G401.6 (cell line): ENCODE results near the gene RUNDC3A.

Source experiments
- FAIRE-seq: peaks from 2 replicates; lab custom pipeline; 2012; peaks lifted over from hg19 to GRCh38; lab: Jason Lieb, UNC

RUNDC3A gene

GRCh38 chr17:44283344-44284023 lies 24.9 kb upstream of the RUNDC3A start:
- FAIRE-seq, result no peak

DNA sequence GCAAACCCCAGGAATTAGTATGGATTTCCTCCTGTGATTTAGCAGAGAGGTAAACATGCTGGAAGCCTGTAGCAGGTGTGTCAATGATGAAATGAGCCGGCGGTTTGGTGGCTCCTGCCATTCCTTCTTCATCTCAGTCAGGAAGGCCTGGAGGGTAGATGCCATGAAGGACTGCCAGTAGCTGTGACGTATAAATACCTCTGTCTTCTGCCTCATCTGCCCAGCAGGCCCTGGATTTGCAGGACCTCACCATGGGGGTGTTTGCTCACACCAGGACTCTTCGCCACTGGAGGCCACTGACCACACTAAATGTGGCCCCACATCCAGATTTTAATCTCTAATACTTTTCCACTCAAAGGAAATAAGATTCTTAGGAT lies 24.4 kb upstream of the RUNDC3A start:
- FAIRE-seq, result no peak

- FAIRE-seq, result no peak
Measured at GRCh38 chr17:44287651-44288050, 20.8 kb upstream of the RUNDC3A start.

DNA sequence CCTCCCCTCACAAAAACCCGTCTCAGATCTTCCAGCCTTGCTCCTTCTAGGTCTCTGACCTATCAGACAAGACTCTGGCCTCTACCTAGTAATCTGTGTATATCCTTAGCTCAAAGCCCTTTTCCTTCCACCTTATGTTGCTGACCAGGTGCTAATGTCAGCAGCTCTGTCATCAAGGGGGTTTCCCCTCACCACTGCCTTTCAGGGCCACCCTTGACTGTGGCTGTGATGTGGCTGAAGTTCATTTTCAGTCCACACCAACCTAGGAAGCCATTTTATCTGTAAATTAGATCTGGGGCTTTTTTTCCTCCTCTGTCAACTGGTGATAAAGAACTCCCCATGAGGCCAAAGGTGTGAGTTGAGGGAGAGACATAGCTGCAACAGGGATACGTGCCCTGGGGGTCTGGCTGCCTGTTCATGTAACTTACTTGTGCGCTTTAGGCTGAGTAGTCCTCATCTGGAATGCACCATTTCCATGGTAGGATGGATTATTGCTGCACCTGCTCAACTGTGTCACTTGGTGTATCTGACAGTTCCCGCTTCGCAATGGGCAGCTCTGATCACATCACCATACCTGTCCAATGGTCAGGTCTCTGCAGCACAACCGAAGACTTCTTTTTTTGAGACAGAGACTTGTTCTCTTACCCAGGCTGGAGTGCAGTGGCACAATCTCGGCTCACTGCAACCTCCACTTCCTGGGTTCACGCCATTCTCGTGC lies 14.7 kb upstream of the RUNDC3A start:
- FAIRE-seq, result no peak

GRCh38 chr17:44297975-44298374 lies 10.4 kb upstream of the RUNDC3A start:
- no peak for FAIRE-seq

DNA sequence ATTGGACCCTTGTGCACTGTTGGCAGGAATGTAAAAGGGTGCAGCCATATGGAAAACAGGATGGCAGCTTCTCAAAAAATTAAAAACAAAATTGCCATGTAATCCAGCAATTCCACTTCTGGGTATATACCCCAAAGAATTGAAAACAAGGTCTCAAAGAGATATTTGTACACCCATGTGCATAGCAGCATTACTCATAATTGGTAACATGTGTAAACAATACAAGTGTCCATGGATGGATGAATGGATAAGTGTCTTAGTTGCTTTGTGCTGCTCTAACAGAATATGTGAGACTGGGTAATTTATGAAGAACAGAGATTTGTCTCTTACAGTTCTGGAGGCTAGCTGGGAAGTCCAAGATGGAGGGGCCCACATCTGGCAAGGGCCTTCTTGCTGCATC lies 3.8 kb upstream of the RUNDC3A start:
- no peak for FAIRE-seq

DNA sequence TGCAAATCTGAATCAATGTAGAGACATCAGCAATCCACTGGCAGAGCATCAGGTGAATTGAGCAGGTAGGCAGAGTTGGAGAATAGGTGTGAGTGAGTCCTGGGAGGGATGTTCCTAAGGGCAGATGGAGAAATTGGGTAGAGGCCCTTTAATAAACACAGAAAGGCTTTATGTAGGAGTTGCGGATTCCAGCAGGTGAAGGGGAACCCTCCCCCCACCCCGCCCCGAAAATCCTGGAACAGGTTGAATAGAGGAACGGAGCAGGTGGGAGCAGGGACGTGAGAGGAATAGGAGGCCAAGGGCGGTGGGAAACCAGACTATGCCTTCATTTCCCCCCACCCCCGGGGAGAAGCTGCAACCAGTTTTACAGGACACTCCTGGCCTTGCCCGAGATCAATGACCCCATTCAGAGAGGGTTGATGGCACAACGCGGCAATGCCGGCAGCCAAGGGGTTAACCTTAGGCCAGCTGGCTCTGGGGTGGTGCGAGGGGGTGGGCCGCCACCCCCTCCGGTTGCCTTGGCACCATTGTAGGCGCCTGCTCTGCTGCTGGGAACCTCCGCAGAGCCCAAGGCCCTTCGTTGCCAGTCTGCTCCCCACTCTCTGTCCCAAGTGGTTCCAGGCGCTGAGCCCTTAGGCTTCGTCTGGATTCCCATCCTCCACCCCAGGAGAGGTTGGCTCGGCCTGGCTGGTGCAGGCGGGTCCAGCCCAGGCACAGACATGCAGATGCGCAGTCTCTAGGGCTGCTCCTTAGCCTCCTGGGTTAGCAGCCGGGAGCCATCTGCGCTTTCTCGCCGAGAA lies 814 bp upstream of the RUNDC3A start:
- FAIRE-seq, result no peak

GRCh38 chr17:44308865-44309264 lies 464 bp downstream of the RUNDC3A start:
- no peak for FAIRE-seq

DNA sequence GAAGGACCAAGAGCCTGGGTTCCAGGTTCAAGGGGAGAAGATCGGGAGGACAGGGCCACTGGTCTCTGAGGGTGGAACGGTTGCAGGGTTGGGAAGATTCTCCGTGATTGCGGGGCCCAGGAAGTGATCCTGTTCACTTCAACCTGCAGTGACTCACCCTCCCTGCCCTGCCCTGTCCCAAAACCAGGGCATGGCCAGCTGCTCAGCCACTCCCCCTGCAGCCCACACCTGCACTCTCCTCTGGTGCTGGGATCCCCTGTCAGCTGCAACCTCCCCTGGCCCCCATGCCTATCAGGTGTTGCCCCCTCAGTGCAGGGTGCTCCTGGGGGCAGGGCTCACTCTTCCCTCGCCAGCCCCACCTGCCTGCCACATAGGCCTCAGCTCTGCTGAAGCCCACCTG lies 1.1 kb downstream of the RUNDC3A start:
- no peak for FAIRE-seq

DNA sequence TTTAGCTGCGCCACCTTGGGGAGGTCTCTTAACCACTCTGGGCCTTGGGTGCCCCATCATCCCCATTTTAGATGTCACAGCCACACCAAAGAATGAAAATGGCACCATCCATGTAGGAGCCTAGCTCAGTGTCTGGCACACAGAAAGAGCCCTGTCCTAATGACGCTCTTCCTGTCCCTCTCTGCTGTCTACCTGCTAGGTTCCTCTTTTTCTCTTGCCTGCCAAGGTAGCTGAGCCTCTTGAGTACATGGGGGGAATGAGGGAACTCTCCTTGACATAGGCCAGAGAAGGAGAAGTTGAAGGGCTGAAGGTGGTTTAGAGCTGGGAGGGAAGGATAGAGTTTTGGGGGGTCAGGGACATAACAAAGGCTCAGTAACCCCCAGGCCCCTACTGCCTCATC lies 1.8 kb downstream of the RUNDC3A start:
- no peak for FAIRE-seq

GRCh38 chr17:44310609-44311376 lies 2.4 kb downstream of the RUNDC3A start:
- FAIRE-seq, result no peak

- FAIRE-seq, result no peak
Measured at GRCh38 chr17:44311562-44312181, 3.3 kb downstream of the RUNDC3A start.

DNA sequence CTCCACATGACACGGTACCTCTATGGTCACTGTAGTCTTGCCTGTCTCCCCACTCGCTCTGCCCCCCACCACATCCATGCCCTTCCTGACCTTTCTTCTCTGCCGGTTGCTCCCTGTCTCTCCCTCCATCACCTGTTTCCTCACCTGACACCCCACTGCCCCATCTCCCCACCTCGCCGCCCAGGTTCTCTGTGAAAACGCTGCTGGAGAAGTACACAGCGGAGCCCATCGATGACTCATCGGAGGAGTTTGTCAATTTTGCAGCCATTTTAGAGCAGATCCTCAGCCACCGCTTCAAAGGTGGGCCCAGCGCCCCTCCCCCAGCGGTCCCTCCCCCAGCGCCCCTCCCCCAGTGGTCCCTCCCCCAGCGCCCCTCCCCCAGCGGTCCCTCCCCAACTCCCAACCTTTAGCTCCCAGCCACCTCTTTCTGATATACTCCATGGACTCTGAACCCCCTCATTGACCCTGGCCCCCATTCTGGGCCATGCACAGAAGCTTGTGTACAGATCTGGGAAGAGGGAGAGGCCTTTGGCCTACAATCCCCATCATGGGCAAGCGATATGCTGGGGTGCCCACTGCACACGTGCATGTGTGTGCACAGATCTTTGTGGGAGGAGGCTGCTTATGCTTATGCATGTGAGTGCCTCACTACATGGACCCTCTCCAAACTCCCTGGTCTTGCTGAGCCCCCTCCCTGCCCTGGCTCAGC lies 4.1 kb downstream of the RUNDC3A start:
- FAIRE-seq, result no peak

- FAIRE-seq, result no peak
Measured at GRCh38 chr17:44314031-44314430, 5.6 kb downstream of the RUNDC3A start.

DNA sequence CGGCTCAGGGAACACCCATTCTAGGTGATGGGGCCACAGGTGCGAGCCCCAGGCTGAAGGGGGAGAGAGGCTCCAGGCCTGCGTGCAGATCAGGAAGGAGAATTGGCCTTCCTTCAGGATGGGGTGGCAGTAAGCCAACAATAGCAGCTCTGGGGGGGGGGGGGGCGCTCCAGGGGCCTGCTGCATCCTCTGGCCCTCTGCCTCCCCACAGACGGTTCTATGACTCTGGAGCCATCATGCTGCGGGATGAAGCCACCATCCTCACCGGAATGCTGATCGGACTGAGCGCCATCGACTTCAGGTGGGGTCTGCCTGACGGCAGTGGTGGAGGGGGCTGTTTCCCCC lies 6.1 kb downstream of the RUNDC3A start:
- no peak for FAIRE-seq

- no peak for FAIRE-seq
Measured at GRCh38 chr17:44314869-44315661, 6.7 kb downstream of the RUNDC3A start.

DNA sequence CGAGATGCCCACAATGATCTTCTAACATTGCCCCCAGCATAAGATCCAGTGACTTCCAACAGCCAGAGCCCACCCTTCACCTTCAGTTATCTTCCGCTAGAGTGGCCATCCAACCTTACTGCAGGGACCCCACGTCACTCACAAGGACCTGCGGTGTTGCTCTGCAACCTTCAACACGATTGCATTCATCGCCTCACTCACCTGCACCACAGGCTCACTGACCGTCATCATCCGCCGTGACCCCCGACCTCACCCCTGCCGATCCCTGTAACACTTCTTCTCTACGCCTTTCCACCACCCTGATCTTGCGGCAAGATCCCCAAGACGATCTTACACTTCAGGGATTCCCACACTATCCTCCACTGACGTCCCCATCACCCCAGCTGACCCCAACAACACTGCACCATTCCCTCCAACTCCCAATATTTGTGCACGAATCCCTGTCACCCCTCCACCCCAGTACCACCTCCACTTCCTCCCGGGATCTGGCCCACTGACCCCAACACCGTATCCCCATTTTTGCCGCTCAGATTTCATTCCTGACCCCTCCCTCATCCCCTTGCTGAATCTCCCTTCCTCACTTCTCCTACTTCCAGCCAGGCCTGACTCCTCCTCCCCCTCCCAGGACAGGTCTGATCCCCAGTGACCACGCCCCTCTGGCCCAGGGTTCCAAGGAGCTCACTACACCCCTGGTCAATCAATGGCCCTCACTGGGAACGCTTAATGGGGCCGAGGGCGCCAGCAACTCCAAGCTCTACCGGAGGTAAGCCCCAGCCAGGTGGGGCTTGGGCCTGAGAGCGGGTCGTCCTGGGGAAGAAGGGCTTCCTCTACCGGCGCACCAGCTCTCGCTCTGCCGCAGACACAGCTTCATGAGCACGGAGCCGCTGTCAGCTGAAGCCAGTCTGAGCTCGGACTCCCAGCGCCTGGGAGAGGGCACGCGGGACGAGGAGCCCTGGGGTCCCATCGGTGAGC lies 7.6 kb downstream of the RUNDC3A start:
- no peak for FAIRE-seq

DNA sequence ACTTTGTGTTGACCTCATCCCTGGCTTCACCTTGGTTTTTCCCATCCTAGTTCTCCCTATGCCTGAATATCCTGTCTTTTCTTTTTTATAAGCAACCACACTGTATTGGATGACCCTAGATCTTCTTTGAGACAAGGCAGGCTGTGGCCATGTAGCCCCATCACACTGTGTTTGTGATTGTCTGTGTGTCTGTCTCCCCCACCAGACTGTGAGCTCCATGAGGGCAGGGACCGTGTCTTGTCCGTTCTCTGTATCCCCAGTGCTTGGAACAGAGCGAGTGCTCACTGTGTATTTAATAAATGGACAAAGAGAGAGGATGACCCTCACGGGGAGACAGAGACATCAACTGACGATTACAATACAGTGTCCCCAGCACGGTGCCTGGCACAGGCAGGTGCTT lies 9.1 kb downstream of the RUNDC3A start:
- no peak for FAIRE-seq

DNA sequence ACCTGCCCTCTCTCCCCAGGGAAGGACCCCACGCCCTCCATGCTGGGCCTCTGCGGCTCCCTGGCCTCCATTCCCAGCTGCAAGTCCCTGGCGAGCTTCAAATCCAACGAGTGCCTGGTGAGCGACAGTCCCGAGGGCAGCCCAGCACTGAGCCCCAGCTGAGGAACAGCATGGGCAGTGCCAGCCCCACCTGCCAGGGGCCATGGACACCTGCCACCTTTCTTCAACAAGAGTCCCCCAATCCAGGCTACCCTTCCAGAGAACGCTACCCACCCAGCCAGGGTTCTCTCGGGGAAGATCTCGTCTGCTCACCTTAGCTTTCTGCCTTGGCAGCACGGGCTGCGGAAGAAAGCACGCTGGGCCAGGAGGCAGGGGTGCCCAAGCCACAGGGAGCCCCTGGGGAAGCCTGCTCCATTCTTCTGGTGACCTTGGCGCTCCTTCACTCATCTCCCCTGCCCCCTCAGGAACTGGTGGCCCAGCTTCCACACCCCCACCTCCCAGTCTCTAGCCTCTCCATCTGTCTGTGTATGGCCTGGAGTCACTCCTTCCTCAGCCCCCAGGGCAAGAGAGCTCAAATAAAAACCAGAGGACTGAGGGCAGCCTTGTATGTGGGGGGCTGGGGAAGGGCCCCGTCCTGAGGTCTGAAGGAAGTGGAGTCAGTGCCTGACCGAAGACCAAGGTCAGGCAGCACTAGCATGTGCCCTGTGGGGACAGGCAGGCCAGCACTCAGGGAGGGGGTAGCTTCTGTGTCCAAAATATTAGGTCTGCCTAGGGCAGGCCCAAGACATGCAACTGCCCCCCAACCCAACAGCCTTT lies 9.9 kb downstream of the RUNDC3A start:
- no peak for FAIRE-seq
